Mesenteric fat pad (tissue), 1 donor: Measurements from ENCODE around the gene CYFIP2. TPM values are rescaled to one million over a fixed set of nuclear protein-coding genes. Genes with fewer than 3 reads are reported as not detected.

Source experiments
- DNase-seq: peaks from one replicate; pipeline ENCODE4 v3.0.0-alpha.2; 2020; ENCODE audit warnings: low spot score
- total RNA-seq: library from RNA; stranded (reverse); fragmentation: NEBNext Ultra II Directional; extraction: Animal tissue kit (Norgen Biotek cat#: 25700); gene quantifications from one replicate; pipeline ENCODE4 v1.2.1, GENCODE V29; 2021
- donor health status: DM: yes; HTN: yes; CAD: no.

Gene CYFIP2
- total RNA-seq, 1 donor from 2014 or later = 7.3 TPM

GRCh38 chr5:157253547-157253946 is 12.4 kb upstream of the CYFIP2 start:
- DNase-seq = no peak

DNA sequence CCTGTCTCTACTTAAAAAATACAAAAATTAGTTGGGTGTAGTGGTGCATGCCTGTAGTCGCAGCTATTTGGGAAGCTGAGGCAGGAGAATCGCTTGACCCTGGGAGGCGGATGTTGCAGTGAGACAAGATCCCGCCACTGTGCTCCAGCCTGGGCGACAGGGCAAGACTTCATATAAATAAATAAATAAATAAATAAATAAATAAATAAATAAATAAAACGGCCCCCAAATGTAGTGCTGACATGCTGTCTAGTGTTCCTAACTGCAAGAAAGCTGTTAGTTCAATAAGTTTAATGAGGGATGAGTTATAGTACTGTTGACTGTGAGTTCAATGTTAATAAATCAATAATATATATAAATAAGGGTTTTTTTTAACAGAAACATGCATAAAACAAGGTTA is 7.5 kb upstream of the CYFIP2 start:
- DNase-seq = no peak

DNA sequence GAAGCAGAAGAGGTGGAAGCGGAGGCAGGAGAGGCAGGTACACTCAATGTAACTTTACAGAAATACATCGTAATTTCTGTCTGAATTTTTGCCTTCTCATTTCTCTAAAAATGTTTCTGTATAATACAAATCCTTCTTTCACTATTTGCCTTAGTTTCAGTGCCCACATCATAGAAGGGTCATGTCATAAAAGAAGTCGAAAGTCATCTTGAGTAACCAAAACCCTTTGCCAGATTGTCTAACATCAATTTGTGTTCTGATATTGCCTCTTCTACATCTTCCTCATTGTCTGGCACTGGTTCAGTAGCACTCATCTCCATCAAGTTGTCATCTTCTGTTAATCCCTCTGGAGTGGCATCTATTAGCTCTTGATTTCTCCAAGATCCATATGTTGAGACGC is 6.2 kb upstream of the CYFIP2 start:
- no peak for DNase-seq

- DNase-seq = no peak
Observed at GRCh38 chr5:157263496-157264090, 2.3 kb upstream of the CYFIP2 start.

- no peak for DNase-seq
Observed at GRCh38 chr5:157266286-157267007, 524 bp downstream of the CYFIP2 start.

DNA sequence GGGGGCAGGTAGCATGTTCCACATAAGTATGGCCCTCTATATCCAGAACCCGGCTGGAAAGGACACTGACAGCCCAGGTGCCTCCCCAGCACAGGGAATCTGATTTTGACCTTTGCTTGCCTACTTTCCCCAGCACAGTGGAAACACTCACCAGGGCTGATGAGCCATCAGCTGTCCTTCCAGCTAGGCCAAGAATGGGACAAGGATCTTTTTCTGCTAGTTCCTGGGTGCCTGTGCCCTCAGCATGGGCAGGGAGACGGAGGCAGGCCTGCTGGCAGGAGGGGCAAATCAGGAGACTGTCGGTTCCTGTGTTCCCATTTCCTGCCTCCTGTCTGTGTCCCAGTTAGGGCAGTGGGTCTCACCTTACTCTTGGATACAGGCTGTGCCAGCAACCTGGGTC is 1.1 kb downstream of the CYFIP2 start:
- DNase-seq = no peak

DNA sequence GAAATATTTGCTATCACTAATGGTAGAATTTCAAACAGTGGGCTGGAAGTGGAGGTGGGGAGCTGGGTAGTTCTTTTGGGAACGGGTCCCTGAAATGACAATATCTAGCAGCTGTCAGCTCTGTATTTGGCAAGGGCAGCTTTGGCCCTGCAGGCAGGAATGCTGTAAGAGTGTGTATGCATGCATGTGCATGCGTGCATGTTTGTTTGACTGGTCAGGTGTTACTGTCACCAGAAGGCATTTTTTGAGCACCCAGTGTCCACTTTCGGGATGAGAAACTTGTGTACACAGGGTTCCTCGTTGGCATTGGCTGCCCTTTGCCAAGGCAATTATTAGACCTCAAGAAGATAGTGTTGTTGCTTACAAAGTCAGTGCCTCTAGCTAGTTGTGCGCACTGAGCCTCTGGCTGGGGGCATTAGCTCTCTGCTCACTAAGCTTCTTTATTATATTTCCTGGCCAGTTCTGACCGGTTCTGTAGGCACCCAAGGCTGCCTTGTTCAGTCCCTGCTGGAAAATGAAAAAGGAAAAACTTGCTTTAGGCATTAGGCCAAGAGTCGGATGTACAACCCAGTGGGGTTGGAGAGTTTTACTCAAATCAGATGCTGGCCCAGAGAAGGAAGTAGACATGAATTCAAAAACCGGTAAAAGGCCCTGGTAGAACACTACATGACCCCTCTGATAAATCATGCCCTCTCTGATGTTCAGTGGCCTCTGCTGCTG is 2.0 kb downstream of the CYFIP2 start:
- DNase-seq = no peak

GRCh38 chr5:157269165-157269671 is 3.3 kb downstream of the CYFIP2 start:
- no peak for DNase-seq

DNA sequence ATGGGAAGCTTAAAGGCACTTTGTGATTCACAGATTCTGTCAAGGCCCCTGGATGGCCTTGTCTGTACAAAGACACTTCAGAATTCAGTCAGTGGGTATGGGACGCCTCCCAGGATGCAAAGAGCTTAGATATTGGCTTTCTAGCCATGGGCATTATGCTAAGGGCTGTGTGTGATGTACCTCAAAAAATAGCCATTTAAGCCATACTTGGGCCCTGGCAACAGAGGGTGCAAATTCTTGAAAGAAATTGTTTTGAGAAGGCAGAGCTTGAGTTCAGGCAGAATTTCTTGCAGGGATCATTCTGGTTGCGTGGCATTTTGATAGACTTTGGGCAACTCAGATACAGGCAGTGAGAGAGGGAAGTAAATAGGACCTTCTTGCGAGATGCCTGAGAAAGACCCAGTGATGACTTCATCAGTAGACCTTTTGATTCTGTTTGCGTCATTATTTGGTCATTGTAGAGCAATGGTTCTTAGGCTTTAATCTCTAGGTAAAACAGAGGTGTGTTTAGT is 3.9 kb downstream of the CYFIP2 start:
- DNase-seq = no peak

GRCh38 chr5:157270771-157271170 is 4.8 kb downstream of the CYFIP2 start:
- DNase-seq = no peak

GRCh38 chr5:157271740-157272271 is 5.9 kb downstream of the CYFIP2 start:
- no peak for DNase-seq

- DNase-seq = no peak
Observed at GRCh38 chr5:157273131-157273556, 7.2 kb downstream of the CYFIP2 start.

DNA sequence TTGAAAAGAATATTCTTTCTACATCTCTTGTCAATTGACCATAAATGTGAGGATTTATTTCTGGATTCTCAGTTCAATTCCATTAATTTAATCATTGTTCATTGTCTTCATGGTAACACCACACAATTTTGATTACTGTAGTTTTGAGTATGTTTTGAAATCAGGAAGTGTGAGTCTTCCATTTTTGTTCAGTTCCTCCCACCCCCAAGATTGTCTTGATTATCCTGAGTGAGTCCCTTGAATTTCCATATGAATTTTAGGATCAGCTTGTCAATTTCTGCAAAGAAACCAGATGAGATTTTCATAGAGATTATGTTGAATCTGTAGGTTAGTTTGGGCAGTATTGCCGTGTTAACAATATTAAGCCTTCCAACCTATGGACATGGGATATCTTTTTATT is 9.5 kb downstream of the CYFIP2 start:
- no peak for DNase-seq

GRCh38 chr5:157278319-157279037 is 12.6 kb downstream of the CYFIP2 start:
- DNase-seq = no peak

- DNase-seq = no peak
Observed at GRCh38 chr5:157279605-157280239, 13.8 kb downstream of the CYFIP2 start.

- no peak for DNase-seq
Observed at GRCh38 chr5:157280927-157281326, 15.0 kb downstream of the CYFIP2 start.

DNA sequence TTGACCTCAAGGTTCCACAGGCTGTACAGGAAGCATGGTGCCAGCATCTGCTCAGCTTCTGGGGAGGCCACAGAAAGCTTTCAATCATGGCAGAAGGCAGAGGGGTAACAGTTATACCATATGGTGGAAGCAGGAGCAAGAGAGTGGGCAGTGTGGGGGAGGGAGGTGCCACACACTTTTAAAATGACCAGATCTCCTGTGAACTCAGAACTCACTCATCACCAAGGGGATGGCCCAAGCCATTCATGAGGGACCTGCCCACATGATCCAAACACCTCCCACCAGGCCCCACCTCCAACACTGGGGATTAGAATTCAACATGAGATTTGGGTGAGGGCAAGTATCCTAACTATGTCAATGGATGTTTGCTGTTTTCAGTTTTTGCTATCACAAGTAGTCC is 16.2 kb downstream of the CYFIP2 start:
- no peak for DNase-seq

DNA sequence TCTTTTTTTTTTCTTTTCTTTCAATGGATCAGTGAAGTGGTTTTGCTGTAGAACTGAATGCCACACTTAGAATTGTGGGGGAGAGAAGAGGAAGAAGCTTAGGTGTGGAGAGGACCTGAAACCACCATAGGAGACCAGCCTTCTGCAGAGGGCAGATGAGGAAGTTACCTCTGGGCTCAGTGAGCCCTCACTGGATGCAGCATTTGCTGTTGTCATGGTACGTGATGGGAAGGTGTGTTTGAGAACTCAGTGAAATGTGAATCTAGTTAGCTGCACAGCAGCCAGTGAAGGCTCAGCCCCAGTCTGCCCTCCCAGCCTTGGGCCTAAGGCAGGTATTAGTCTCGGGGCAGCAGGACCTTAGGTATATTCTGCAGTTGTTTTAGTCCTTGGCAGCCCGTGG is 17.5 kb downstream of the CYFIP2 start:
- DNase-seq = no peak

DNA sequence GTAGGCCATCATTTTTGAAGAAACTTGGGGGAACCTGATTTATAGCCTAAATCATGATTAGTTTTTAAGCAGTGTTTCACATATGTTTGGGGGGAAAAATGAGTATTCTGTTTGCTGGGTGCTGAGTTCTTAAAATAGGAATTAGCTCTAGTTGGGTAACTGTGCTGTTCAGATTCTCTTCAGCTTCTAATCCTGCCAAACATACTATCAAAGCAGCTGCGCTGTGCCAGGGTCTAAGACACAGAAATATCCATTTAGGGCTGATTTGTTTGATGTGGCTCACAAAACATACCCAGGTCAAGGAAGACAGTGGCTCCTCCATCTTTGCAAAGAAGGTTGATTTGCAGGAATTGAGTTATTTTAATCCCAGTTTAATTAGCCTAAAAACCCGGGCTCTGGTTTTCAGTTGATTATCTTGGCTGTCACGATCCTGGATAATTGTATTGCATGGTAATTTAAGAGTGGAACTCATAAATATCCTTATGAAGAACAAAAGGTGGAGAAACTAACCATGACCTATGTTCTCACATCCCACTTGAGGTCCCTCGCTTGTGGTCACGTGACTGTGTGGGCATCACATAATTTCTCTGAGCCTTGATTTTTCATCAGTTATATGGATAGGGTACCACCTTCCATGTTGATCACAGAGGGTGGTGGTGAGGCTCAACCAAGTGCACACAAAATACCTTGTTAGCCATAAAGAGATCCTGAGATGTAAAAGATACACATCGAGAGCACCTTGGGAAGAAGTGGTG is 18.7 kb downstream of the CYFIP2 start:
- DNase-seq = no peak
